Pulmonary artery endothelial cell (primary cell): ENCODE measurements around the gene DAGLA. TPM values are rescaled to one million over a fixed set of nuclear protein-coding genes. Genes with fewer than 3 reads are reported as not detected.

ENCODE experiments used
- DNase-seq: peaks from one replicate; pipeline ENCODE4 v3.0.0-alpha.2; 2011; ENCODE audit warnings: low read depth, low spot score
- total RNA-seq: library from RNA; depleted of rRNA; stranded (reverse); fragments of >200 nt; gene quantifications from 2 replicates; pipeline ENCODE4 v1.2.3, GENCODE V29; 2014

Gene DAGLA
- total RNA-seq, 1 donor from 2014 or later: 1.5 TPM

GRCh38 chr11:61795459-61795858 is 115.3 kb downstream of the DAGLA start:
- DNase-seq: no peak

- no peak for DNase-seq
Measured at GRCh38 chr11:61795876-61796526, 115.8 kb downstream of the DAGLA start.

Other genes with a start within 250 kb of the DAGLA start
- gene LRRC10B, start 171.6 kb upstream of the DAGLA start, total RNA-seq: not detected in 2 replicates
- under 0.01 and 0.18 TPM in 2 replicates for gene SYT7, start 99.3 kb upstream of the DAGLA start, total RNA-seq
- gene MYRF, start 72.2 kb downstream of the DAGLA start, total RNA-seq: 0.28 and 0.33 TPM in 2 replicates
- gene TMEM258, start 112.2 kb downstream of the DAGLA start, total RNA-seq: 54.3 and 112 TPM in 2 replicates
- gene FEN1, start 112.5 kb downstream of the DAGLA start, total RNA-seq: 46.8 and 66.1 TPM in 2 replicates
- gene FADS1, start 136.6 kb downstream of the DAGLA start, total RNA-seq: 58.9 and 75.9 TPM in 2 replicates
- gene FADS2, start 147.9 kb downstream of the DAGLA start, total RNA-seq: 160 and 247 TPM in 2 replicates
- 180 and 194 TPM in 2 replicates for gene FADS3, start 211.2 kb downstream of the DAGLA start, total RNA-seq
- 0.92 and 1.9 TPM in 2 replicates for gene RAB3IL1, start 237.2 kb downstream of the DAGLA start, total RNA-seq